COLO829 (cell line): ENCODE data around the gene CSPG4.
"Not testable (repeated sequence)": the region's sequence is repeated elsewhere in the genome, so short reads cannot be mapped to it uniquely, and the experiment has no call there.

Experiments used
- DNase-seq: peaks from one replicate; pipeline ENCODE4 v3.0.0; 2012; ENCODE audit warnings: low spot score

Gene CSPG4

GRCh38 chr15:75704618-75705017 is 8.0 kb downstream of the CSPG4 start:
- no peak for DNase-seq

GRCh38 chr15:75704263-75704615 is 8.4 kb downstream of the CSPG4 start:
- no peak for DNase-seq

- DNase-seq = not testable (repeated sequence)
Measured at GRCh38 chr15:75703440-75704262, 9.0 kb downstream of the CSPG4 start.

GRCh38 chr15:75702436-75702835 is 10.2 kb downstream of the CSPG4 start:
- DNase-seq = no peak

GRCh38 chr15:75701071-75702003 is 11.3 kb downstream of the CSPG4 start:
- DNase-seq = not testable (repeated sequence)

GRCh38 chr15:75699961-75700874 is 12.4 kb downstream of the CSPG4 start:
- not testable (repeated sequence) for DNase-seq

- DNase-seq = not testable (repeated sequence)
Measured at GRCh38 chr15:75699517-75699916, 13.1 kb downstream of the CSPG4 start.

GRCh38 chr15:75697974-75698747 is 14.5 kb downstream of the CSPG4 start:
- not testable (repeated sequence) for DNase-seq

GRCh38 chr15:75697523-75697922 is 15.1 kb downstream of the CSPG4 start:
- DNase-seq = no peak

GRCh38 chr15:75696854-75697259 is 15.8 kb downstream of the CSPG4 start:
- no peak for DNase-seq

- DNase-seq = peak; percentile 80
Measured at GRCh38 chr15:75696311-75696720, 16.3 kb downstream of the CSPG4 start.

GRCh38 chr15:75695634-75696310 is 16.9 kb downstream of the CSPG4 start:
- no peak for DNase-seq

- peak; percentile 66 for DNase-seq
Measured at GRCh38 chr15:75695220-75695619, 17.4 kb downstream of the CSPG4 start.

GRCh38 chr15:75694241-75695182 is 18.1 kb downstream of the CSPG4 start:
- peak; percentile 56 for DNase-seq

- no peak for DNase-seq
Measured at GRCh38 chr15:75693501-75694240, 19.0 kb downstream of the CSPG4 start.

GRCh38 chr15:75693028-75693427 is 19.6 kb downstream of the CSPG4 start:
- not testable (repeated sequence) for DNase-seq

GRCh38 chr15:75692311-75692710 is 20.3 kb downstream of the CSPG4 start:
- DNase-seq = not testable (repeated sequence)

- DNase-seq = not testable (repeated sequence)
Measured at GRCh38 chr15:75689429-75689828, 23.2 kb downstream of the CSPG4 start.

- DNase-seq = no peak
Measured at GRCh38 chr15:75688831-75689230, 23.8 kb downstream of the CSPG4 start.
